K562 (cell line): Measurements from ENCODE around the gene DNAJC11. TPM values are rescaled to one million over a fixed set of nuclear protein-coding genes. Genes with fewer than 3 reads are reported as not detected.

Experiments used
- BRF1 ChIP-seq: IDR thresholded peaks from 3 replicates; pipeline ENCODE4 v1.6.1; 2011; ENCODE audit warnings: borderline replicate concordance, mild to moderate bottlenecking; ENCODE audit not compliant: insufficient read length; ENCODE audit errors: extremely low read depth
- C11orf30 ChIP-seq: fragments of 450-650 bp; IDR thresholded peaks from 2 replicates; pipeline ENCODE4 v1.6.1; 2016; ENCODE audit warnings: low read depth, mild to moderate bottlenecking
- E2F4 ChIP-seq: sonication (generic); formaldehyde crosslinking; IDR thresholded peaks from 2 replicates; pipeline ENCODE4 v1.8.0; 2022; ENCODE audit warnings: mild to moderate bottlenecking, low read depth, missing genetic modification reagents
- ESRRA ChIP-seq: fragments of 450-650 bp; IDR thresholded peaks from 2 replicates; pipeline ENCODE4 v1.6.1; 2014; ENCODE audit warnings: low read depth, mild to moderate bottlenecking, moderate library complexity, borderline replicate concordance
- IRF2 ChIP-seq: sonication (generic); formaldehyde crosslinking; IDR thresholded peaks from 2 replicates; pipeline ENCODE4 v1.8.1; 2022; ENCODE audit warnings: mild to moderate bottlenecking, missing genetic modification reagents
- RNF219 ChIP-seq: fragments of 250-450 bp; sonication (Bioruptor Pico); IDR thresholded peaks from 2 replicates; pipeline ENCODE4 v1.5.0; 2022; ENCODE audit warnings: mild to moderate bottlenecking
- TRIM28 ChIP-seq: fragments of 450-650 bp; IDR thresholded peaks from 2 replicates; pipeline ENCODE4 v1.6.1; 2017
- ZNF282 ChIP-seq: sonication (generic); formaldehyde crosslinking; IDR thresholded peaks from 2 replicates; pipeline ENCODE4 v1.8.1; 2023; ENCODE audit warnings: missing genetic modification reagents
- polyA plus RNA-seq, 8 experiments: library from polyadenylated mRNA; depleted of rRNA in 4 of 8; stranded (reverse) in 5 of 8; unstranded in 3 of 8; fragments of >200 nt; fragmentation: Nextera tagmentation in 2 of 8; fragmentation: Illumina TruSeq in 1 of 8; extraction: Ambion mirVana in 2 of 8; extraction: Trizol in 1 of 8; gene quantifications; 2 replicates each; pipeline versions ENCODE4 v1.2.1 to v1.2.3, GENCODE V29; 2011 to 2014; ENCODE audit warnings: inconsistent platforms in 1 of 8, missing spikeins in 1 of 8
- total RNA-seq, 7 experiments: library from RNA; depleted of rRNA in 6 of 7; stranded (reverse); fragments of >200 nt in 6 of 7; fragmentation: Illumina TruSeq in 2 of 7; extraction: Trizol in 2 of 7; gene quantifications; 2 replicates each; pipeline versions ENCODE4 v1.2.1 to v1.2.3, GENCODE V29; 2011 to 2021; ENCODE audit warnings: low replicate concordance in 1 of 7
- TF ChIP-seq, protein P1 (sequence below): sonication (generic); formaldehyde crosslinking; IDR thresholded peaks from 2 replicates; pipeline ENCODE4 v1.8.1; 2023; ENCODE audit warnings: mild to moderate bottlenecking, missing genetic modification reagents
- TF ChIP-seq, protein P2 (sequence below): sonication (generic); formaldehyde crosslinking; IDR thresholded peaks from 2 replicates; pipeline ENCODE4 v1.8.1; 2023; ENCODE audit warnings: mild to moderate bottlenecking, missing genetic modification reagents

Gene DNAJC11
- total and polyA plus RNA-seq, 9 of the 15 experiments (the other 6 are each of a cell fraction or from before 2014, with no cell fraction given): 14.1 to 123 (median 76.6) TPM

DNA sequence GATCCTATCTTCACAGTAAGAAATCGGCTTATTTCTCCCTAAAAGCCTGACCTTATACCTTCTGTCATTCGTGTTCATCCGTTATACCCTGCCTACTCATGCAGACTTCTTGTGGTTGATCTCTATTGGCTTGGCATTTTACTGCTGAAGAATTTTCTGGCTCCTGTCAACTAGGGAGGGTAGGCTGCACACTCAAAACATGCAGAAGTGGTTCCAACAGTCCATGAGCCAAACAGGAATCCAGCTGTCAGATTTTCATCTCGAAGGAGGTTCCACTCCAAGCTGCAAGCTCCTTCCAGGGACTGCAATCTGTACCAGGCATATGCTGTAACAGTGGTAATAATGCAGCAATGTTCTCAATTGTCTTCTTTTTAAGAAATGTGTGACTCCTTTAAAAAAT lies 10.1 kb downstream of the DNAJC11 start (continued):
- no peak for TF ChIP-seq E2F4 (CRISPR knock-in tag)
- no peak for TF ChIP-seq IRF2 (CRISPR knock-in tag)
- TF ChIP-seq, protein P1, sequence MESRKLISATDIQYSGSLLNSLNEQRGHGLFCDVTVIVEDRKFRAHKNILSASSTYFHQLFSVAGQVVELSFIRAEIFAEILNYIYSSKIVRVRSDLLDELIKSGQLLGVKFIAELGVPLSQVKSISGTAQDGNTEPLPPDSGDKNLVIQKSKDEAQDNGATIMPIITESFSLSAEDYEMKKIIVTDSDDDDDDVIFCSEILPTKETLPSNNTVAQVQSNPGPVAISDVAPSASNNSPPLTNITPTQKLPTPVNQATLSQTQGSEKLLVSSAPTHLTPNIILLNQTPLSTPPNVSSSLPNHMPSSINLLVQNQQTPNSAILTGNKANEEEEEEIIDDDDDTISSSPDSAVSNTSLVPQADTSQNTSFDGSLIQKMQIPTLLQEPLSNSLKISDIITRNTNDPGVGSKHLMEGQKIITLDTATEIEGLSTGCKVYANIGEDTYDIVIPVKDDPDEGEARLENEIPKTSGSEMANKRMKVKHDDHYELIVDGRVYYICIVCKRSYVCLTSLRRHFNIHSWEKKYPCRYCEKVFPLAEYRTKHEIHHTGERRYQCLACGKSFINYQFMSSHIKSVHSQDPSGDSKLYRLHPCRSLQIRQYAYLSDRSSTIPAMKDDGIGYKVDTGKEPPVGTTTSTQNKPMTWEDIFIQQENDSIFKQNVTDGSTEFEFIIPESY (CRISPR knock-in tag): no peak
- TF ChIP-seq C11orf30: no peak
- no peak for TF ChIP-seq ESRRA
- no peak for TF ChIP-seq TRIM28
- TF ChIP-seq RNF219 (CRISPR knock-in tag): no peak
- TF ChIP-seq, protein P2, sequence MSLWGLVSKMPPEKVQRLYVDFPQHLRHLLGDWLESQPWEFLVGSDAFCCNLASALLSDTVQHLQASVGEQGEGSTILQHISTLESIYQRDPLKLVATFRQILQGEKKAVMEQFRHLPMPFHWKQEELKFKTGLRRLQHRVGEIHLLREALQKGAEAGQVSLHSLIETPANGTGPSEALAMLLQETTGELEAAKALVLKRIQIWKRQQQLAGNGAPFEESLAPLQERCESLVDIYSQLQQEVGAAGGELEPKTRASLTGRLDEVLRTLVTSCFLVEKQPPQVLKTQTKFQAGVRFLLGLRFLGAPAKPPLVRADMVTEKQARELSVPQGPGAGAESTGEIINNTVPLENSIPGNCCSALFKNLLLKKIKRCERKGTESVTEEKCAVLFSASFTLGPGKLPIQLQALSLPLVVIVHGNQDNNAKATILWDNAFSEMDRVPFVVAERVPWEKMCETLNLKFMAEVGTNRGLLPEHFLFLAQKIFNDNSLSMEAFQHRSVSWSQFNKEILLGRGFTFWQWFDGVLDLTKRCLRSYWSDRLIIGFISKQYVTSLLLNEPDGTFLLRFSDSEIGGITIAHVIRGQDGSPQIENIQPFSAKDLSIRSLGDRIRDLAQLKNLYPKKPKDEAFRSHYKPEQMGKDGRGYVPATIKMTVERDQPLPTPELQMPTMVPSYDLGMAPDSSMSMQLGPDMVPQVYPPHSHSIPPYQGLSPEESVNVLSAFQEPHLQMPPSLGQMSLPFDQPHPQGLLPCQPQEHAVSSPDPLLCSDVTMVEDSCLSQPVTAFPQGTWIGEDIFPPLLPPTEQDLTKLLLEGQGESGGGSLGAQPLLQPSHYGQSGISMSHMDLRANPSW (CRISPR knock-in tag): no peak
- no peak for TF ChIP-seq BRF1
- no peak for TF ChIP-seq ZNF282 (CRISPR knock-in tag)
